ENCODE data around the gene SCRT2. TPM values are rescaled to one million over a fixed set of nuclear protein-coding genes. Genes with fewer than 3 reads are reported as not detected.

SCRT2 gene
- polyA plus RNA-seq, 1 donor from 2014 or later, result 2.5 TPM

DNA sequence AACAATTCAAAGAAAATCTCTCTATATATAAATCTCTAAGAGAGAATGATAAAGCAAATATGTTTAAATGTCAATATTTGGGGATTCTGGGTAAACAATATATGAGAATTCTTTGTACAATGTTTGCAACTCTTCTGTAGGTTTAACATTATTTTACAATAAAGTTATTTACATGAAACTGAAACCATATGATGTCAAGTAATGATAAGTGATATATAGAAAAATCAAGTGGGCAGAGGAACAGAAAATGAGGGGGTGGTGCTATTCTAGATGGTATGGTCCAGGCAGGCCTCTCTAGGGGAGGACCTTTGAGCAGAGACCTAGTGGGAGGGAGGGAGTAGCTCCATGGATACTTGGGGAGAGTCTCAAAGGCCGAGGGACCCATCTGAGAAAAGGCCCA is 16.4 kb upstream of the SCRT2 start:
- no peaks in the 10 kb centered on the region for H4K20me1 ChIP-seq (ENCODE audit: insufficient read depth)
- H3K4me3 ChIP-seq (ENCODE audit: low read length), result no peak overlapping the region
- TF ChIP-seq RAD21 (conservative IDR thresholded peaks at IDR 0.05) (no peak), SMC3 (conservative IDR thresholded peaks at IDR 0.05; ENCODE audit: poor library complexity) (no peak)
- H3K27ac ChIP-seq (ENCODE audit: low read length), result no peak overlapping the region
- no peaks in the 10 kb centered on the region for H3K36me3 ChIP-seq (ENCODE audit: insufficient read depth, low read length)
- peaks cover 4% of the 10 kb centered on the region for H3F3A ChIP-seq (ENCODE audit: insufficient read depth, low read length, poor library complexity, severe bottlenecking)
- H3K27me3 ChIP-seq (ENCODE audit: insufficient read depth, low read depth, low read length), result no peaks in the 10 kb centered on the region
- no peak overlapping the region for H3K4me2 ChIP-seq (ENCODE audit: low read length)
- H3K79me2 ChIP-seq (replicated peaks; ENCODE audit: insufficient read depth, low read length), result no peaks in the 10 kb centered on the region
- no peaks in the 10 kb centered on the region for H3K9me3 ChIP-seq (ENCODE audit: low read length)
- H3K9ac ChIP-seq (ENCODE audit: low read length), result no peak overlapping the region
- H2AFZ ChIP-seq (ENCODE audit: low read depth, low read length), result no peak overlapping the region
- H3K9me2 ChIP-seq (ENCODE audit: insufficient read depth, low read length), result no peaks in the 10 kb centered on the region

DNA sequence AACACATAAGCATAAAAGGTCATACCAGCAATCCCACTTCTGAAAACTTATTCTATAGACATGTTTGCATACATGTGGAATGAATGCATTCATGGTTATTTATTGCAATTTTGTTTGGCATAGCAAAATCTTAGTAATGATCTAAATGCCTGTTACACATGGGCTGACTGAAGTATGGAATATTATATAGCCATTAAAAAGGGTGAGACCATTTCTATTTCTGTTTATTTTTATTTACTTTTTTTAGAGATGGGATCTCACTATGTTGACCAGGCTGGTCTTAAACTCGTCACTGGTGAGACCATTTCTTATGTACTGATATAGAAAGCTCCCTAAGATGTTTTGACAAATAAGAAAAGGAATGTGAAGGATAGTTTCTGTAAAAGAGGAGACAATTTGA is 14.3 kb upstream of the SCRT2 start:
- H3K4me2 ChIP-seq (ENCODE audit: low read length), result no peak overlapping the region
- no peak overlapping the region for H3K9ac ChIP-seq (ENCODE audit: low read length)
- H4K20me1 ChIP-seq (ENCODE audit: insufficient read depth), result no peaks in the 10 kb centered on the region
- H3K27me3 ChIP-seq (ENCODE audit: insufficient read depth, low read depth, low read length), result no peaks in the 10 kb centered on the region
- no peak overlapping the region for H3K27ac ChIP-seq (ENCODE audit: low read length)
- H3K79me2 ChIP-seq (replicated peaks; ENCODE audit: insufficient read depth, low read length), result no peaks in the 10 kb centered on the region
- no peak overlapping the region for H3K4me3 ChIP-seq (ENCODE audit: low read length)
- H3K9me2 ChIP-seq (ENCODE audit: insufficient read depth, low read length), result no peaks in the 10 kb centered on the region
- peaks cover 4% of the 10 kb centered on the region for H3F3A ChIP-seq (ENCODE audit: insufficient read depth, low read length, poor library complexity, severe bottlenecking)
- H3K36me3 ChIP-seq (ENCODE audit: insufficient read depth, low read length), result no peaks in the 10 kb centered on the region
- no peaks in the 10 kb centered on the region for H3K9me3 ChIP-seq (ENCODE audit: low read length)
- H2AFZ ChIP-seq (ENCODE audit: low read depth, low read length), result no peak overlapping the region
- TF ChIP-seq TAF1 (IDR thresholded peaks at IDR 0.05; ENCODE audit: low read depth) (no peak), SMC3 (conservative IDR thresholded peaks at IDR 0.05; ENCODE audit: poor library complexity) (no peak), EZH2 (IDR thresholded peaks at IDR 0.05; ENCODE audit: borderline replicate concordance, insufficient read depth, low read length, poor library complexity, severe bottlenecking) (no peak), EP300 (conservative IDR thresholded peaks at IDR 0.05; ENCODE audit: poor library complexity, severe bottlenecking) (no peak), MXI1 (conservative IDR thresholded peaks at IDR 0.05; ENCODE audit: poor library complexity, severe bottlenecking) (no peak), POLR2AphosphoS5 (IDR thresholded peaks at IDR 0.05) (no peak), RAD21 (conservative IDR thresholded peaks at IDR 0.05) (no peak)
- TF ChIP-seq, protein P1, sequence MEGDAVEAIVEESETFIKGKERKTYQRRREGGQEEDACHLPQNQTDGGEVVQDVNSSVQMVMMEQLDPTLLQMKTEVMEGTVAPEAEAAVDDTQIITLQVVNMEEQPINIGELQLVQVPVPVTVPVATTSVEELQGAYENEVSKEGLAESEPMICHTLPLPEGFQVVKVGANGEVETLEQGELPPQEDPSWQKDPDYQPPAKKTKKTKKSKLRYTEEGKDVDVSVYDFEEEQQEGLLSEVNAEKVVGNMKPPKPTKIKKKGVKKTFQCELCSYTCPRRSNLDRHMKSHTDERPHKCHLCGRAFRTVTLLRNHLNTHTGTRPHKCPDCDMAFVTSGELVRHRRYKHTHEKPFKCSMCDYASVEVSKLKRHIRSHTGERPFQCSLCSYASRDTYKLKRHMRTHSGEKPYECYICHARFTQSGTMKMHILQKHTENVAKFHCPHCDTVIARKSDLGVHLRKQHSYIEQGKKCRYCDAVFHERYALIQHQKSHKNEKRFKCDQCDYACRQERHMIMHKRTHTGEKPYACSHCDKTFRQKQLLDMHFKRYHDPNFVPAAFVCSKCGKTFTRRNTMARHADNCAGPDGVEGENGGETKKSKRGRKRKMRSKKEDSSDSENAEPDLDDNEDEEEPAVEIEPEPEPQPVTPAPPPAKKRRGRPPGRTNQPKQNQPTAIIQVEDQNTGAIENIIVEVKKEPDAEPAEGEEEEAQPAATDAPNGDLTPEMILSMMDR (IDR thresholded peaks at IDR 0.05; ENCODE audit: poor library complexity, severe bottlenecking), result no peak
- TF ChIP-seq, protein P2, sequence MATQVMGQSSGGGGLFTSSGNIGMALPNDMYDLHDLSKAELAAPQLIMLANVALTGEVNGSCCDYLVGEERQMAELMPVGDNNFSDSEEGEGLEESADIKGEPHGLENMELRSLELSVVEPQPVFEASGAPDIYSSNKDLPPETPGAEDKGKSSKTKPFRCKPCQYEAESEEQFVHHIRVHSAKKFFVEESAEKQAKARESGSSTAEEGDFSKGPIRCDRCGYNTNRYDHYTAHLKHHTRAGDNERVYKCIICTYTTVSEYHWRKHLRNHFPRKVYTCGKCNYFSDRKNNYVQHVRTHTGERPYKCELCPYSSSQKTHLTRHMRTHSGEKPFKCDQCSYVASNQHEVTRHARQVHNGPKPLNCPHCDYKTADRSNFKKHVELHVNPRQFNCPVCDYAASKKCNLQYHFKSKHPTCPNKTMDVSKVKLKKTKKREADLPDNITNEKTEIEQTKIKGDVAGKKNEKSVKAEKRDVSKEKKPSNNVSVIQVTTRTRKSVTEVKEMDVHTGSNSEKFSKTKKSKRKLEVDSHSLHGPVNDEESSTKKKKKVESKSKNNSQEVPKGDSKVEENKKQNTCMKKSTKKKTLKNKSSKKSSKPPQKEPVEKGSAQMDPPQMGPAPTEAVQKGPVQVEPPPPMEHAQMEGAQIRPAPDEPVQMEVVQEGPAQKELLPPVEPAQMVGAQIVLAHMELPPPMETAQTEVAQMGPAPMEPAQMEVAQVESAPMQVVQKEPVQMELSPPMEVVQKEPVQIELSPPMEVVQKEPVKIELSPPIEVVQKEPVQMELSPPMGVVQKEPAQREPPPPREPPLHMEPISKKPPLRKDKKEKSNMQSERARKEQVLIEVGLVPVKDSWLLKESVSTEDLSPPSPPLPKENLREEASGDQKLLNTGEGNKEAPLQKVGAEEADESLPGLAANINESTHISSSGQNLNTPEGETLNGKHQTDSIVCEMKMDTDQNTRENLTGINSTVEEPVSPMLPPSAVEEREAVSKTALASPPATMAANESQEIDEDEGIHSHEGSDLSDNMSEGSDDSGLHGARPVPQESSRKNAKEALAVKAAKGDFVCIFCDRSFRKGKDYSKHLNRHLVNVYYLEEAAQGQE (IDR thresholded peaks at IDR 0.05; ENCODE audit: borderline replicate concordance), result no peak

DNA sequence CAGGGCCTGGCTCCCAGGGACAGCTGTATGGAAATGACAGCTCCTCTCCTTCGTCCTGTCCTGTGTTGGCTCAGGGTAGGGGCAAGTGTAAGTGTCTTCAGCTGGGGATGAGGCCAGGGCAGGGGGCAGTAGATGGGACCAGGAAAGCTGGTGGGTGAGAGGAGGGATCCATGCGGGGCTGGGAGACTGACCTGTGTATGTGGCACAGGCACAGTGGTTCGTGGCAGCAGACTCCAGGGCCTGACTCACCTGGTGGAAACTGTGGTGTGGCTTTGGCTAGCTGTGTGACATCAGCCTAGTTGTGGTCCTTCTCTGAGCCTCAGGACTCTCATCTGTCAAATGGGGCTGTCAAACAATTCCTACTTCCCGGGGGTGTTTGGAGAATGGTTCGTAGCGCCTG is 13.7 kb upstream of the SCRT2 start:
- TF ChIP-seq MXI1 (conservative IDR thresholded peaks at IDR 0.05; ENCODE audit: poor library complexity, severe bottlenecking), result no peak
- Histone ChIP-seq H3K27ac (ENCODE audit: low read length) (no peak overlapping the region), H3K9me3 (ENCODE audit: low read length) (no peaks in the 10 kb centered on the region), H3K36me3 (ENCODE audit: insufficient read depth, low read length) (no peaks in the 10 kb centered on the region), H3K27me3 (ENCODE audit: insufficient read depth, low read depth, low read length) (no peaks in the 10 kb centered on the region), H2AFZ (ENCODE audit: low read depth, low read length) (no peak overlapping the region), H3K9me2 (ENCODE audit: insufficient read depth, low read length) (no peaks in the 10 kb centered on the region), H4K20me1 (ENCODE audit: insufficient read depth) (no peaks in the 10 kb centered on the region), H3F3A (ENCODE audit: insufficient read depth, low read length, poor library complexity, severe bottlenecking) (peaks cover 4% of the 10 kb centered on the region), H3K4me2 (ENCODE audit: low read length) (no peak overlapping the region), H3K9ac (ENCODE audit: low read length) (no peak overlapping the region), H3K4me3 (ENCODE audit: low read length) (no peak overlapping the region), H3K79me2 (replicated peaks; ENCODE audit: insufficient read depth, low read length) (no peaks in the 10 kb centered on the region)
